Left lung (tissue), 10 donors: ENCODE data around the gene ST6GALNAC3. TPM values are rescaled to one million over a fixed set of nuclear protein-coding genes. Genes with fewer than 3 reads are reported as not detected.

ENCODE experiments used
- ATAC-seq: fragments of 200-7000 bp; cut with Tn5 transposase; one replicate; pipeline ENCODE4 v1.9.1; 2020; ENCODE audit warnings: moderate library complexity
- DNase-seq, 4 donors: peaks; one replicate each; pipeline ENCODE4 v3.0.0-alpha.2; 2013 to 2020
- H3K27ac ChIP-seq, 2 donors: fragments of 200-600 bp; sonication (generic) in 1 of 2; one replicate each; pipeline versions ENCODE4 v1.5.0 to v1.8.0; 2020 to 2021
- H3K27me3 ChIP-seq, 2 donors: fragments of 200-600 bp; sonication (generic) in 1 of 2; one replicate each; pipeline versions ENCODE4 v1.5.0 to v1.8.0; 2020 to 2021
- H3K36me3 ChIP-seq, 2 donors: fragments of 200-600 bp; sonication (generic) in 1 of 2; one replicate each; pipeline versions ENCODE4 v1.5.0 to v1.8.0; 2020 to 2021
- H3K4me1 ChIP-seq, 2 donors: fragments of 200-600 bp; one replicate each; pipeline ENCODE4 v1.8.0; 2021
- H3K4me3 ChIP-seq, 2 donors: fragments of 200-600 bp; sonication (generic) in 1 of 2; one replicate each; pipeline versions ENCODE4 v1.5.0 to v1.8.0; 2020 to 2021; ENCODE audit warnings: mild to moderate bottlenecking in 1 of 2
- H3K9me3 ChIP-seq, 2 donors: fragments of 200-600 bp; sonication (generic) in 1 of 2; one replicate each; pipeline versions ENCODE4 v1.5.0 to v1.8.0; 2020 to 2021
- CTCF ChIP-seq, 2 donors: fragments of 200-600 bp; sonication (generic) in 1 of 2; IDR thresholded peaks; one replicate each; pipeline versions ENCODE4 v1.5.0 to v1.8.0; 2021; ENCODE audit warnings: antibody characterized with exemption in 2 of 2
- intact Hi-C, 2 donors: fragments of 100-400 bp; cut with DNase I; formaldehyde crosslinking; loops; one replicate each; pipeline versions ENCODE4 v1.11.2 to v1.14.2; 2022
- polyA plus RNA-seq, 6 donors: library from polyadenylated mRNA; unstranded; fragments of 120-200 nt; gene quantifications; one replicate each; pipeline ENCODE4 v1.2.1, GENCODE V29; 2013; ENCODE audit not compliant: insufficient read length in 6 of 6
- total RNA-seq, 2 donors: library from RNA; stranded (reverse); fragmentation: NEBNext Ultra II Directional; extraction: Animal tissue kit (Norgen Biotek cat#: 25700); gene quantifications; one replicate each; pipeline ENCODE4 v1.2.1, GENCODE V29; 2021
- donor health status: DM: no; HTN: yes; CAD: no.
- donor health status: DM: no; HTN: no; CAD: no.

Gene ST6GALNAC3
- total and polyA plus RNA-seq, 8 donors, result 3.4 to 37.7 (median 30.1) TPM

GRCh38 chr1:76576876-76577524 is 502.5 kb downstream of the ST6GALNAC3 start:
- Histone ChIP-seq H3K27me3 (no peaks in the 10 kb centered on the region), H3K27ac (no peak overlapping the region), H3K36me3 (no peaks in the 10 kb centered on the region), H3K4me1 (no peaks in the 10 kb centered on the region), H3K4me3 (no peak overlapping the region), H3K9me3 (no peaks in the 10 kb centered on the region)
- no peak for ATAC-seq
- no peak for DNase-seq
- TF ChIP-seq CTCF (IDR thresholded peaks at IDR 0.05), result no peak
- intact Hi-C loops, result no loop called here

- H3K36me3 ChIP-seq, result no peaks in the 10 kb centered on the region
- H3K9me3 ChIP-seq, result no peaks in the 10 kb centered on the region
- no peaks in the 10 kb centered on the region for H3K27me3 ChIP-seq
- DNase-seq (no peak), ATAC-seq (no peak)
- intact Hi-C loops, result no loop called here
- TF ChIP-seq CTCF (IDR thresholded peaks at IDR 0.05), result no peak
- H3K4me3 ChIP-seq, result no peak overlapping the region
- no peaks in the 10 kb centered on the region for H3K4me1 ChIP-seq
- H3K27ac ChIP-seq, result no peak overlapping the region
Observed at GRCh38 chr1:76577525-76578185, 503.1 kb downstream of the ST6GALNAC3 start.

- no peak for ATAC-seq
- intact Hi-C loops, result no loop called here
- H3K36me3 ChIP-seq, result no peaks in the 10 kb centered on the region
- no peak overlapping the region for H3K27ac ChIP-seq
- no peak overlapping the region for H3K4me3 ChIP-seq
- H3K9me3 ChIP-seq, result no peaks in the 10 kb centered on the region
- no peaks in the 10 kb centered on the region for H3K4me1 ChIP-seq
- no peaks in the 10 kb centered on the region for H3K27me3 ChIP-seq
- no peak for DNase-seq
- no peak for TF ChIP-seq CTCF (IDR thresholded peaks at IDR 0.05)
Observed at GRCh38 chr1:76580206-76580605, 505.7 kb downstream of the ST6GALNAC3 start.

- no peak for TF ChIP-seq CTCF (IDR thresholded peaks at IDR 0.05)
- Histone ChIP-seq H3K4me3 (no peak overlapping the region), H3K27me3 (no peaks in the 10 kb centered on the region), H3K9me3 (no peaks in the 10 kb centered on the region), H3K36me3 (no peaks in the 10 kb centered on the region), H3K27ac (no peak overlapping the region), H3K4me1 (no peaks in the 10 kb centered on the region)
- ATAC-seq, result no peak
- no peak for DNase-seq
- intact Hi-C loops, result no loop called here
Observed at GRCh38 chr1:76581712-76582111, 507.2 kb downstream of the ST6GALNAC3 start.

- H3K4me1 ChIP-seq, result no peaks in the 10 kb centered on the region
- intact Hi-C loops, result no loop called here
- no peaks in the 10 kb centered on the region for H3K27me3 ChIP-seq
- no peak overlapping the region for H3K4me3 ChIP-seq
- H3K27ac ChIP-seq, result no peak overlapping the region
- no peaks in the 10 kb centered on the region for H3K36me3 ChIP-seq
- TF ChIP-seq CTCF (IDR thresholded peaks at IDR 0.05), result no peak
- H3K9me3 ChIP-seq, result no peaks in the 10 kb centered on the region
- DNase-seq, result no peak
- ATAC-seq, result no peak
Observed at GRCh38 chr1:76583235-76583868, 508.8 kb downstream of the ST6GALNAC3 start.
